ENCODE results near the gene ATP6V1E1.

The ATP6V1E1 gene

DNA sequence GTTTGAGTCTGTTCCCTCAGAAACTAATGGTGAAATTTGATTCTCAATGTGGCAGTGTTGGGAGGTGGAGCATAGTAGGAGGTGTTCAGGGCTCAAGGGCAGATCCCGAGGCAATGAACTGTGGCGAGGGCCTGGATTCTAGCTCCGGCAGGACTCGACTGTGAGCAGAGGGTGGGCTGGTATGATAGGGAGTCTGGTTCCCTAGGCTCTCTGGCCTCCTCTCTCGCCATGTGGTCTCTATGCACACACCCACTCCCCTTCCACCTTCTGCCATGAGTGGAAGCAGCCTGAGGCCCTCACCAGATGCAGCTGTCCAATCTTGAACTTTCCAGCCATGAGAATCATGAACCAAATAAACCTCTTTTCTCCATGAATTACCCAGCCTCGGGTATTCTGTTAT is 32.3 kb downstream of the ATP6V1E1 start:
- TF ChIP-seq, protein P1, sequence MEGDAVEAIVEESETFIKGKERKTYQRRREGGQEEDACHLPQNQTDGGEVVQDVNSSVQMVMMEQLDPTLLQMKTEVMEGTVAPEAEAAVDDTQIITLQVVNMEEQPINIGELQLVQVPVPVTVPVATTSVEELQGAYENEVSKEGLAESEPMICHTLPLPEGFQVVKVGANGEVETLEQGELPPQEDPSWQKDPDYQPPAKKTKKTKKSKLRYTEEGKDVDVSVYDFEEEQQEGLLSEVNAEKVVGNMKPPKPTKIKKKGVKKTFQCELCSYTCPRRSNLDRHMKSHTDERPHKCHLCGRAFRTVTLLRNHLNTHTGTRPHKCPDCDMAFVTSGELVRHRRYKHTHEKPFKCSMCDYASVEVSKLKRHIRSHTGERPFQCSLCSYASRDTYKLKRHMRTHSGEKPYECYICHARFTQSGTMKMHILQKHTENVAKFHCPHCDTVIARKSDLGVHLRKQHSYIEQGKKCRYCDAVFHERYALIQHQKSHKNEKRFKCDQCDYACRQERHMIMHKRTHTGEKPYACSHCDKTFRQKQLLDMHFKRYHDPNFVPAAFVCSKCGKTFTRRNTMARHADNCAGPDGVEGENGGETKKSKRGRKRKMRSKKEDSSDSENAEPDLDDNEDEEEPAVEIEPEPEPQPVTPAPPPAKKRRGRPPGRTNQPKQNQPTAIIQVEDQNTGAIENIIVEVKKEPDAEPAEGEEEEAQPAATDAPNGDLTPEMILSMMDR (IDR thresholded peaks at IDR 0.05), result no peak
- Histone ChIP-seq H3K4me2 (ENCODE audit: low read length) (no peak overlapping the region), H3K9me3 (ENCODE audit: control insufficient read depth, low read length) (no peaks in the 10 kb centered on the region), H3K36me3 (ENCODE audit: control insufficient read depth, insufficient read depth, low read length) (no peaks in the 10 kb centered on the region), H3K4me3 (ENCODE audit: low read depth, low read length) (no peak overlapping the region), H2AFZ (no peak overlapping the region), H3K27me3 (ENCODE audit: control insufficient read depth, insufficient read depth, low read length) (no peaks in the 10 kb centered on the region), H3K4me1 (no peaks in the 10 kb centered on the region), H3K9ac (no peak overlapping the region), H3K79me2 (no peaks in the 10 kb centered on the region), H3K27ac (no peak overlapping the region)

DNA sequence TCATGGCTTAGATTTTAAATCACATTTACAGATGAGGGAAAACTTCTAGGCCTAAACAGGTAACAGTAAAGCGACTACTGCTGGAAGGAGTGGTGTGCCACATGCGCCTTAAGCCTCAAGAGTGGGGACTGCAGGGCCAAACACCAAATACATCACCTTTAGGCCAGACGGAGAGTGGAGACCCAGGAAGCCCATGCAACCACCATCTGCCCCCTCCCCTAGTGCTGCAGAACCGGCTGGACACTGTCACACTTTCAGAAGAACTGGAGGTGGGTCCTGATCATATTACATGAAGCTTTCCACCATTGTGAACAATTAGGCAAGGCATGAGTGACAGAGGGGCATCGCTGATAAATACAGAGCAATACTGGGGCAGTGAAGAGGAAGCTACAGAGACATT is 36.3 kb downstream of the ATP6V1E1 start:
- no peaks in the 10 kb centered on the region for H3K27me3 ChIP-seq (ENCODE audit: control insufficient read depth, insufficient read depth, low read length)
- no peak overlapping the region for H3K27ac ChIP-seq
- H3K36me3 ChIP-seq (ENCODE audit: control insufficient read depth, insufficient read depth, low read length), result no peaks in the 10 kb centered on the region
- no peak overlapping the region for H3K4me2 ChIP-seq (ENCODE audit: low read length)
- TF ChIP-seq, protein P1 (IDR thresholded peaks at IDR 0.05), result no peak
- no peak overlapping the region for H3K9ac ChIP-seq
- no peaks in the 10 kb centered on the region for H3K9me3 ChIP-seq (ENCODE audit: control insufficient read depth, low read length)
- no peak overlapping the region for H2AFZ ChIP-seq
- H3K79me2 ChIP-seq, result no peaks in the 10 kb centered on the region
- no peaks in the 10 kb centered on the region for H3K4me1 ChIP-seq
- H3K4me3 ChIP-seq (ENCODE audit: low read depth, low read length), result no peak overlapping the region

DNA sequence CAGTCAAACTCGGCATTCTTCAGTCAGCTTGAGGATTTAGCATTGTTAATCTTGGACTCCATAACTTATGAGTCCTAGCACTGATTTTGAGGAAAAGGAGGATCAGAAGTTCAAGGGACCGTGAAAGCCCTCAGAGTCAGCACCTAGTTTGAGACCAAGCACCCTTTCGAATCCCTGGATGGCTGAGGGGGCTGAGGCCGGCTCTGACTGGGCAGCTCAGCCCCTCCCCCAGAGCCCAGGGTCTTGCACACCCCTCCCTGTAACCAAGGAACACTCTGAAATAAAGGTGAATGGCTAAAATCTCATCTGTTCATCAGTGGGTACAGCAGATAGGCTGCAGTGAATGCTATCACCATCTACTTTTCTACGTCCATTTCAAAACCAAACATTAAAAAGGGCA is 38.0 kb downstream of the ATP6V1E1 start:
- TF ChIP-seq, protein P1 (IDR thresholded peaks at IDR 0.05), result no peak
- Histone ChIP-seq H3K4me3 (ENCODE audit: low read depth, low read length) (no peak overlapping the region), H3K9ac (no peak overlapping the region), H3K27me3 (ENCODE audit: control insufficient read depth, insufficient read depth, low read length) (no peaks in the 10 kb centered on the region), H3K36me3 (ENCODE audit: control insufficient read depth, insufficient read depth, low read length) (no peaks in the 10 kb centered on the region), H3K9me3 (ENCODE audit: control insufficient read depth, low read length) (no peaks in the 10 kb centered on the region), H3K4me1 (no peaks in the 10 kb centered on the region), H3K4me2 (ENCODE audit: low read length) (no peak overlapping the region), H2AFZ (no peak overlapping the region), H3K79me2 (no peaks in the 10 kb centered on the region), H3K27ac (no peak overlapping the region)

DNA sequence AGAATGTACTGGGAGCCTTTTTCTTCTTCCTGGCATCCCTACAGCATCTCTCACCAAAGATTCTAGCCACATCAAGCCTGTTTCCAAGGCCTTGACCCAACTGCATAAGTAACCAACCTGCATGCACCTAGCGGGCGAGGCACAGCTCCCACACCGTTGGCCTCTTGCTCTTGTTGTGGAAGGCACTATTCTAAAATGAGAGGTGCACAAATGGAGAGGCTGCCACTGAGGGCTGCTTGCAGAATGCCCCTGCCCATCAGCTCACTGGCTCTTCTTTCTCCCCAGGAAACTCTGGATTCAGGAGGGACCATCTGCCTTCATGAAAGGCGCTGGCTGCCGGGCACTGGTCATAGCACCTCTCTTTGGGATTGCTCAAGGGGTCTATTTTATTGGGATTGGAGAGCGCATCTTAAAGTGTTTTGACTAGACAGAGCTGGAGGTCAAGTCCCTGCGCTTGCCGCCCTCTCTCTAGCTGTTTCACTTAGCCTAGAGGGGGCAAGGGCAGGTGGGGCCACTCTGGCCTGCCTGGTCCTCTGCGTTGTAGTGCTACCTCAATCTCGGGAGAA is 38.7 kb downstream of the ATP6V1E1 start:
- Histone ChIP-seq H3K79me2 (no peaks in the 10 kb centered on the region), H2AFZ (no peak overlapping the region), H3K4me1 (no peaks in the 10 kb centered on the region), H3K27ac (no peak overlapping the region), H3K9me3 (ENCODE audit: control insufficient read depth, low read length) (no peaks in the 10 kb centered on the region), H3K27me3 (ENCODE audit: control insufficient read depth, insufficient read depth, low read length) (no peaks in the 10 kb centered on the region), H3K9ac (no peak overlapping the region), H3K4me3 (ENCODE audit: low read depth, low read length) (no peak overlapping the region), H3K36me3 (ENCODE audit: control insufficient read depth, insufficient read depth, low read length) (no peaks in the 10 kb centered on the region), H3K4me2 (ENCODE audit: low read length) (no peak overlapping the region)
- TF ChIP-seq, protein P1 (IDR thresholded peaks at IDR 0.05), result no peak

DNA sequence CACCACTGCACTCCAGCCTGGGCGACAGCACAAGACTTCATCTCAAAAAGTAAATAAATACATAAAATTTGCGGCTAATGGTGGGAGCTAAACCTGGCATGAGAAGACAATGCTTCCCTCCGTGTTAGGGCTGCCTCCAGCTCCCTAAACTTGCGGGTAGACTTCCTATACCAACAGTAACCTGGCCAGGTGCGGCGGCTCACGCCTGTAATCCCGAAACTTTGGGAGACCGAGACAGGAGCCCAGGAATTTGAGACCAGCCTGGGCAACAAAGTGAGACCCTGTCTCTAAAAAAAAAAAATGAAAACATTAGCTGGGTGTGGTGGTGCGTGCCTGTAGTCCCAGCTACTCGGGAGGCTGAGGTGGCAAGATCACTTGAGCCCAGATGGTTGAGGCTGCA is 39.9 kb downstream of the ATP6V1E1 start:
- H3K27ac ChIP-seq, result no peak overlapping the region
- H3K4me2 ChIP-seq (ENCODE audit: low read length), result no peak overlapping the region
- no peak overlapping the region for H2AFZ ChIP-seq
- H3K79me2 ChIP-seq, result no peaks in the 10 kb centered on the region
- H3K4me1 ChIP-seq, result no peaks in the 10 kb centered on the region
- TF ChIP-seq, protein P1 (IDR thresholded peaks at IDR 0.05), result no peak
- no peak overlapping the region for H3K4me3 ChIP-seq (ENCODE audit: low read depth, low read length)
- no peaks in the 10 kb centered on the region for H3K9me3 ChIP-seq (ENCODE audit: control insufficient read depth, low read length)
- no peaks in the 10 kb centered on the region for H3K36me3 ChIP-seq (ENCODE audit: control insufficient read depth, insufficient read depth, low read length)
- H3K9ac ChIP-seq, result no peak overlapping the region
- H3K27me3 ChIP-seq (ENCODE audit: control insufficient read depth, insufficient read depth, low read length), result no peaks in the 10 kb centered on the region

Measured in parathyroid adenoma (tissue), 2 donors.